Tibial nerve (tissue), 4 donors: ENCODE data around the gene TAP2.

Source experiments
- EP300 ChIP-seq, 2 donors: sonication (generic); formaldehyde crosslinking; IDR thresholded peaks; one replicate each; pipeline ENCODE4 v1.6.1; 2017; ENCODE audit warnings: antibody characterized with exemption in 2 of 2, mild to moderate bottlenecking in 1 of 2
- POLR2A ChIP-seq, 2 donors: fragments of 450-650 bp; IDR thresholded peaks; one replicate each; pipeline ENCODE4 v1.6.1; 2017; ENCODE audit warnings: antibody characterized with exemption in 2 of 2, mild to moderate bottlenecking in 2 of 2, moderate library complexity in 2 of 2
- TF ChIP-seq, protein P1 (sequence below), 5 experiments: fragments of 200-600 bp in 3 of 5; fragments of 450-650 bp in 2 of 5; sonication (generic) in 3 of 5; IDR thresholded peaks; one replicate each; pipeline ENCODE4 v1.5.1; 2016 to 2019; ENCODE audit warnings: antibody characterized with exemption in 5 of 5, mild to moderate bottlenecking in 3 of 5, moderate library complexity in 2 of 5

DNA sequence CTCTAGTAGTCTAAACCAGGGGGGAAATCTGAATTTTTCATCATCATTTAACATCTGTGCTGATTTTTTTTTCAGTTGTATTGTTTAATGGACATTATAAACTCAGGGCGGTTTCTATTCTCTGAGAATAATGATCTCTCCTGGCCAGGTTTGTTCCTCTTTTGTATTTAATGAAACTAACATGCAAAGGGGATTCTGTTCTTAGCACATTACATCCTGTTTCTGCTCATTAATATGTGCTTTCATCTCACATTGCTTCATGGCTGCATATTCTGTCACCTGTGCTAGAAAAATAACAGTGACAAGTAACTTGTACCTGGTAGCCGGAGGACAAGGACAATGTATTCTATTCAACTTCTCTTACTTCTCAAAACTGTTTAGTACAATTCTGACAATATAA is 22.5 kb downstream of the TAP2 start:
- TF ChIP-seq, protein P1, sequence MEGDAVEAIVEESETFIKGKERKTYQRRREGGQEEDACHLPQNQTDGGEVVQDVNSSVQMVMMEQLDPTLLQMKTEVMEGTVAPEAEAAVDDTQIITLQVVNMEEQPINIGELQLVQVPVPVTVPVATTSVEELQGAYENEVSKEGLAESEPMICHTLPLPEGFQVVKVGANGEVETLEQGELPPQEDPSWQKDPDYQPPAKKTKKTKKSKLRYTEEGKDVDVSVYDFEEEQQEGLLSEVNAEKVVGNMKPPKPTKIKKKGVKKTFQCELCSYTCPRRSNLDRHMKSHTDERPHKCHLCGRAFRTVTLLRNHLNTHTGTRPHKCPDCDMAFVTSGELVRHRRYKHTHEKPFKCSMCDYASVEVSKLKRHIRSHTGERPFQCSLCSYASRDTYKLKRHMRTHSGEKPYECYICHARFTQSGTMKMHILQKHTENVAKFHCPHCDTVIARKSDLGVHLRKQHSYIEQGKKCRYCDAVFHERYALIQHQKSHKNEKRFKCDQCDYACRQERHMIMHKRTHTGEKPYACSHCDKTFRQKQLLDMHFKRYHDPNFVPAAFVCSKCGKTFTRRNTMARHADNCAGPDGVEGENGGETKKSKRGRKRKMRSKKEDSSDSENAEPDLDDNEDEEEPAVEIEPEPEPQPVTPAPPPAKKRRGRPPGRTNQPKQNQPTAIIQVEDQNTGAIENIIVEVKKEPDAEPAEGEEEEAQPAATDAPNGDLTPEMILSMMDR (IDR thresholded peaks at IDR 0.05), result no peak
- TF ChIP-seq POLR2A (IDR thresholded peaks at IDR 0.05) (no peak), EP300 (IDR thresholded peaks at IDR 0.05) (no peak)
